HEK293 (cell line): ENCODE data around the gene OR8B4.

Experiments
- CTCF ChIA-PET: fragments of 350-600 bp; formaldehyde crosslinking; extraction: SDS; loops from one replicate; lab custom pipeline; 2021; ENCODE audit warnings: antibody characterized with exemption; lab: Yijun Ruan, JAX
- POLR2A ChIA-PET: fragments of 300-600 bp; formaldehyde crosslinking; extraction: SDS; loops from one replicate; lab custom pipeline; 2020; ENCODE audit warnings: antibody characterized with exemption, inconsistent platforms; lab: Yijun Ruan, JAX
- H3K27ac ChIP-seq: fragments of 200-500 bp; sonication (Bioruptor generic); 2 replicates; pipeline ENCODE4 v1.5.1; 2014; ENCODE audit warnings: low read depth, low read length, control low read depth, inconsistent platforms; ENCODE audit errors: extremely low read depth
- H3K36me3 ChIP-seq, 2 experiments: fragments of 200-500 bp in 1 of 2; sonication (Bioruptor generic) in 1 of 2; 1 replicate in 1 of 2; 2 replicates in 1 of 2; pipeline ENCODE4 v1.5.1; 2014 to 2017; ENCODE audit warnings: inconsistent platforms in 2 of 2, low read length in 2 of 2; ENCODE audit not compliant: control insufficient read depth in 2 of 2, insufficient read depth in 1 of 2
- H3K4me1 ChIP-seq: fragments of 200-500 bp; sonication (Bioruptor generic); 2 replicates; pipeline ENCODE4 v1.5.1; 2014; ENCODE audit warnings: mild to moderate bottlenecking, low read length, inconsistent platforms; ENCODE audit not compliant: control insufficient read depth, insufficient read depth
- H3K4me3 ChIP-seq: 2 replicates; pipeline ENCODE4 v1.5.1; 2011; ENCODE audit warnings: low read depth, mild to moderate bottlenecking, control low read depth, low read length, moderate library complexity
- H3K9me3 ChIP-seq: fragments of 200-500 bp; sonication (Bioruptor generic); 2 replicates; pipeline ENCODE4 v1.5.1; 2014; ENCODE audit warnings: low read depth, low read length, inconsistent platforms; ENCODE audit not compliant: control insufficient read depth, insufficient read depth
- GLIS1 ChIP-seq: fragments of 450-650 bp; formaldehyde crosslinking; IDR thresholded peaks from 2 replicates; pipeline ENCODE4 v1.5.1; 2016; ENCODE audit warnings: missing biosample characterization, missing genetic modification characterization
- HOXD13 ChIP-seq: sonication (generic); formaldehyde crosslinking; IDR thresholded peaks from 2 replicates; pipeline ENCODE4 v1.8.0; 2022; ENCODE audit warnings: missing genetic modification reagents, borderline replicate concordance
- MEIS1 ChIP-seq: sonication (generic); formaldehyde crosslinking; IDR thresholded peaks from 2 replicates; pipeline ENCODE4 v1.8.1; 2022; ENCODE audit warnings: missing genetic modification reagents, mild to moderate bottlenecking, borderline replicate concordance
- ZBTB21 ChIP-seq: fragments of 450-650 bp; formaldehyde crosslinking; IDR thresholded peaks from 2 replicates; pipeline ENCODE4 v1.5.1; 2017; ENCODE audit warnings: missing biosample characterization, missing genetic modification characterization
- ZBTB7A ChIP-seq: fragments of 450-650 bp; formaldehyde crosslinking; IDR thresholded peaks from 2 replicates; pipeline ENCODE4 v1.5.1; 2016; ENCODE audit warnings: low read depth, missing biosample characterization, missing genetic modification characterization
- ZNF146 ChIP-seq: fragments of 450-650 bp; formaldehyde crosslinking; IDR thresholded peaks from 2 replicates; pipeline ENCODE4 v1.5.1; 2016; ENCODE audit warnings: missing biosample characterization, missing genetic modification characterization
- ZNF19 ChIP-seq: fragments of 450-650 bp; formaldehyde crosslinking; IDR thresholded peaks from 2 replicates; pipeline ENCODE4; 2016; ENCODE audit warnings: missing biosample characterization, missing genetic modification characterization, low read depth
- ZNF2 ChIP-seq: fragments of 450-650 bp; formaldehyde crosslinking; IDR thresholded peaks from 2 replicates; pipeline ENCODE4 v1.5.1; 2016; ENCODE audit warnings: missing biosample characterization, missing genetic modification characterization
- ZNF211 ChIP-seq: fragments of 450-650 bp; formaldehyde crosslinking; IDR thresholded peaks from 2 replicates; pipeline ENCODE4 v1.5.1; 2016; ENCODE audit warnings: low read depth, missing biosample characterization, missing genetic modification characterization
- ZNF221 ChIP-seq: fragments of 450-650 bp; formaldehyde crosslinking; IDR thresholded peaks from 2 replicates; pipeline ENCODE4 v1.5.1; 2017; ENCODE audit warnings: missing biosample characterization, missing genetic modification characterization, borderline replicate concordance
- ZNF266 ChIP-seq: fragments of 450-650 bp; formaldehyde crosslinking; IDR thresholded peaks from 2 replicates; pipeline ENCODE4 v1.5.1; 2016; ENCODE audit warnings: missing biosample characterization, missing genetic modification characterization, low read depth
- ZNF37A ChIP-seq: fragments of 450-650 bp; IDR thresholded peaks from 2 replicates; pipeline ENCODE4 v1.5.1; 2018; ENCODE audit warnings: missing biosample characterization, missing genetic modification characterization
- ZNF423 ChIP-seq: fragments of 450-650 bp; formaldehyde crosslinking; IDR thresholded peaks from 2 replicates; pipeline ENCODE4 v1.5.1; 2016; ENCODE audit warnings: missing biosample characterization, missing genetic modification characterization
- ZNF473 ChIP-seq: fragments of 450-650 bp; formaldehyde crosslinking; IDR thresholded peaks from 2 replicates; pipeline ENCODE4 v1.5.1; 2017; ENCODE audit warnings: missing biosample characterization, missing genetic modification characterization
- ZNF529 ChIP-seq: fragments of 450-650 bp; formaldehyde crosslinking; IDR thresholded peaks from 2 replicates; pipeline ENCODE4 v1.5.1; 2017; ENCODE audit warnings: missing genetic modification characterization, missing biosample characterization; ENCODE audit not compliant: insufficient replicate concordance
- ZNF560 ChIP-seq: fragments of 450-650 bp; formaldehyde crosslinking; IDR thresholded peaks from 2 replicates; pipeline ENCODE4 v1.5.1; 2017; ENCODE audit warnings: missing biosample characterization, missing genetic modification characterization, borderline replicate concordance
- ZNF654 ChIP-seq: fragments of 450-650 bp; formaldehyde crosslinking; IDR thresholded peaks from 2 replicates; pipeline ENCODE4 v1.5.1; 2016; ENCODE audit warnings: low read depth, missing biosample characterization, missing genetic modification characterization
- ZNF658 ChIP-seq: fragments of 450-650 bp; formaldehyde crosslinking; IDR thresholded peaks from 2 replicates; pipeline ENCODE4; 2016; ENCODE audit warnings: missing biosample characterization, missing genetic modification characterization
- ZNF664 ChIP-seq: fragments of 450-650 bp; formaldehyde crosslinking; IDR thresholded peaks from 2 replicates; pipeline ENCODE4 v1.5.1; 2016; ENCODE audit warnings: missing biosample characterization, missing genetic modification characterization
- ZNF830 ChIP-seq: fragments of 450-650 bp; IDR thresholded peaks from 2 replicates; pipeline ENCODE4 v1.5.0; 2018; ENCODE audit warnings: missing biosample characterization, missing genetic modification characterization, low read depth, mild to moderate bottlenecking, moderate library complexity

The OR8B4 gene

DNA sequence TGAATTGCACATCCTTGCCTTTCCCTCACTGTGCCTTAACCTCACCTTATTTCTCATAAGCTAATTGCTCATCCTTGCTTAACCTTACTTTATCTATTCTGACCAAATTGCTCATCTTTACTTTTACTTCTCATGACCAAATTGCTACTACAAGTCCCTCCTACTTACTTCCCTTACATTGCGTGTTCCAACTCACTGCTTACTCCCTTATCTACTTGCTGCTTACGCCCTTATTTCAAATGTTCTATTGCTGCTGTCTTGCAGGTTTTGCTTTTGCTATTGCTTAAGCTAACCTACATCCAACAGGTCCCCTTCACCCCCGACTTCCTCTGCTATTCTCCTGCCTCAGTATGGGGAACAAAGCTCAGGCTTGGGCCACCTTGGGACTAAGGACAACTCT, 48.4 kb downstream of the OR8B4 start:
- ChIA-PET POLR2A (no interaction called here), CTCF (no interaction called here)
- no peak overlapping the region for H3K4me3 ChIP-seq
- TF ChIP-seq GLIS1 (no peak), ZNF654 (tag by site-specific recombination) (no peak), ZNF830 (tag by site-specific recombination) (no peak), ZNF423 (no peak), ZNF221 (no peak), ZNF146 (no peak), ZNF473 (tag by site-specific recombination) (no peak), ZNF37A (no peak), ZNF560 (tag by site-specific recombination) (no peak), ZNF2 (tag by site-specific recombination) (no peak), ZNF211 (tag by site-specific recombination) (no peak), ZBTB7A (tag by site-specific recombination) (no peak), ZNF658 (tag by site-specific recombination) (no peak), MEIS1 (no peak), ZNF664 (tag by site-specific recombination) (no peak), ZNF266 (no peak), HOXD13 (CRISPR knock-in tag) (no peak), ZBTB21 (tag by site-specific recombination) (no peak), ZNF19 (tag by site-specific recombination) (no peak), ZNF529 (tag by site-specific recombination) (no peak)
- TF ChIP-seq, all 188 proteins: peak for 0
- Histone ChIP-seq H3K4me1 (no peaks in the 10 kb centered on the region), H3K27ac (no peak overlapping the region), H3K36me3 (no peaks in the 10 kb centered on the region), H3K9me3 (no peaks in the 10 kb centered on the region)
